Fibroblast of lung (primary cell): ENCODE measurements around the gene IP6K1. TPM values are rescaled to one million over a fixed set of nuclear protein-coding genes. Genes with fewer than 3 reads are reported as not detected.

Experiments used
- DNase-seq, 2 donors: peaks; one replicate each; pipeline versions ENCODE4 v3.0.0 to v3.0.0-alpha.2; 2010; ENCODE audit warnings: low read depth in 2 of 2
- H2AFZ ChIP-seq: 2 replicates; pipeline ENCODE4 v1.5.1; 2012; ENCODE audit warnings: low read length, control low read depth, inconsistent platforms
- H3K27ac ChIP-seq: 2 replicates; pipeline ENCODE4 v1.5.1; 2011; ENCODE audit warnings: low read length, control low read depth; ENCODE audit not compliant: insufficient read depth
- H3K27me3 ChIP-seq: 2 replicates; pipeline ENCODE4 v1.5.1; 2011; ENCODE audit warnings: mild to moderate bottlenecking, low read length; ENCODE audit not compliant: control insufficient read depth, insufficient read depth
- H3K36me3 ChIP-seq: 2 replicates; pipeline ENCODE4 v1.5.1; 2011; ENCODE audit warnings: low read length; ENCODE audit not compliant: control insufficient read depth, insufficient read depth
- H3K4me1 ChIP-seq: 2 replicates; pipeline ENCODE4 v1.5.1; 2011; ENCODE audit warnings: low read length; ENCODE audit not compliant: control insufficient read depth, insufficient read depth; ENCODE audit errors: extremely low read depth
- H3K4me2 ChIP-seq: 2 replicates; pipeline ENCODE4 v1.5.1; 2011; ENCODE audit warnings: low read length, control low read depth; ENCODE audit not compliant: insufficient read depth; ENCODE audit errors: extremely low read depth
- H3K4me3 ChIP-seq, 4 experiments: fragments of 200-600 bp in 1 of 4; sonication (generic) in 1 of 4; replicated peaks in 1 of 4; 2 replicates each; pipeline ENCODE4 v1.5.1; 2011 to 2016; ENCODE audit warnings: low read length in 4 of 4, low read depth in 3 of 4, mild to moderate bottlenecking in 3 of 4, control low read depth in 2 of 4, inconsistent platforms in 1 of 4, mixed read lengths in 1 of 4; ENCODE audit not compliant: insufficient read depth in 1 of 4; ENCODE audit errors: control extremely low read depth in 1 of 4
- H3K79me2 ChIP-seq: 2 replicates; pipeline ENCODE4 v1.5.1; 2012; ENCODE audit warnings: mild to moderate bottlenecking, low read length, inconsistent platforms; ENCODE audit not compliant: control insufficient read depth, insufficient read depth
- H3K9ac ChIP-seq: 2 replicates; pipeline ENCODE4 v1.5.1; 2011; ENCODE audit warnings: mild to moderate bottlenecking, low read length, control low read depth; ENCODE audit not compliant: insufficient read depth
- H3K9me3 ChIP-seq: 2 replicates; pipeline ENCODE4 v1.5.1; 2012; ENCODE audit warnings: low read depth, low read length; ENCODE audit not compliant: control insufficient read depth, insufficient read depth
- H4K20me1 ChIP-seq: 2 replicates; pipeline ENCODE4 v1.5.1; 2011; ENCODE audit warnings: low read length; ENCODE audit not compliant: control insufficient read depth, insufficient read depth; ENCODE audit errors: extremely low read depth
- CTCF ChIP-seq, 2 donors: IDR thresholded peaks in 1 of 2; conservative IDR thresholded peaks in 1 of 2; 1 replicate in 1 of 2; 2 replicates in 1 of 2; pipeline ENCODE4 v1.5.1; 2011 to 2012; ENCODE audit warnings: low read length in 2 of 2, control low read depth in 1 of 2, inconsistent platforms in 1 of 2, low read depth in 1 of 2, mild to moderate bottlenecking in 1 of 2
- EZH2 ChIP-seq: IDR thresholded peaks from 2 replicates; pipeline ENCODE4 v1.5.1; 2012; ENCODE audit warnings: low read length, control low read depth, mild to moderate bottlenecking; ENCODE audit errors: missing control alignments
- polyA plus RNA-seq, 2 donors: library from polyadenylated mRNA; depleted of rRNA in 1 of 2; stranded (reverse) in 1 of 2; unstranded in 1 of 2; fragments of >200 nt; gene quantifications; 2 replicates each; pipeline ENCODE4 v1.2.1, GENCODE V29; 2011 to 2012; ENCODE audit warnings: missing spikeins in 1 of 2
- total RNA-seq: library from RNA; depleted of rRNA; stranded (reverse); fragments of >200 nt; gene quantifications from 2 replicates; pipeline ENCODE4 v1.2.1, GENCODE V29; 2014

The IP6K1 gene
- total and polyA plus RNA-seq, 2 donors (not counting 1 experiment from before 2014, with no cell fraction given), result 30.2 to 45.4 TPM

DNA sequence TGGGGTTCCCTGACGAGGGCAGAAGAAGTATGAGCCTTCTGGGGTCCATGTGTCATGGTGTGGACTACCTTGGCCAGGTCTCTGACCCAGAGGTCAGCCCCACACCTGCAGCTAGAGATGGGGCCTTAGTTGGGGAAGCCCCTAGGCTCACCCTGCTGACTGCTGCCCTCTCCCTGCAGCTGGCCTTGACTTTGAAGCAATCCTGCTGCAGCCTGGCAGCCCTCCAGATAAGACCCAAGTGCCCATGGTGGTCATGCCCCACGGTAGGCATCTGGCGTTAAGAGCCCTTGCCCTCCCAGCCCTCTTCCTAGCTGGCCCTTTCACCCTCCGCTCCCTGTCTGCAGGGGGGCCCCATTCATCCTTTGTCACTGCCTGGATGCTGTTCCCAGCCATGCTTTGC is 104.8 kb downstream of the IP6K1 start:
- no peak overlapping the region for H3K27ac ChIP-seq
- H3K79me2 ChIP-seq, result no peaks in the 10 kb centered on the region
- no peak for DNase-seq
- H3K4me1 ChIP-seq, result no peaks in the 10 kb centered on the region
- no peaks in the 10 kb centered on the region for H3K9me3 ChIP-seq
- H3K27me3 ChIP-seq, result no peaks in the 10 kb centered on the region
- no peak for TF ChIP-seq EZH2
- TF ChIP-seq CTCF (conservative IDR thresholded peaks at IDR 0.05 in 1 of 2, IDR thresholded peaks at IDR 0.05 in 1 of 2; ENCODE audit: low read depth in 1 of 2, low read length in 2 of 2), result no peak
- no peaks in the 10 kb centered on the region for H4K20me1 ChIP-seq
- peaks cover 35% of the 10 kb centered on the region for H3K36me3 ChIP-seq
- no peak overlapping the region for H3K4me2 ChIP-seq
- H3K9ac ChIP-seq, result no peak overlapping the region
- H2AFZ ChIP-seq, result no peak overlapping the region
- H3K4me3 ChIP-seq, result no peak overlapping the region

- TF ChIP-seq EZH2 (no peak), CTCF (conservative IDR thresholded peaks at IDR 0.05 in 1 of 2, IDR thresholded peaks at IDR 0.05 in 1 of 2; ENCODE audit: low read depth in 1 of 2, low read length in 2 of 2) (no peak)
- Histone ChIP-seq H3K36me3 (peaks cover 38% of the 10 kb centered on the region), H3K9ac (no peak overlapping the region)
Observed at GRCh38 chr3:49681232-49681522, 105.2 kb downstream of the IP6K1 start.

GRCh38 chr3:49680493-49681231 is 105.7 kb downstream of the IP6K1 start:
- Histone ChIP-seq H3K27me3 (no peaks in the 10 kb centered on the region), H2AFZ (no peak overlapping the region), H3K4me1 (no peaks in the 10 kb centered on the region), H3K27ac (no peak overlapping the region), H3K79me2 (no peaks in the 10 kb centered on the region), H3K9me3 (no peaks in the 10 kb centered on the region), H3K4me2 (no peak overlapping the region), H3K9ac (no peak overlapping the region), H4K20me1 (no peaks in the 10 kb centered on the region), H3K36me3 (peaks cover 40% of the 10 kb centered on the region), H3K4me3 (no peak overlapping the region)
- TF ChIP-seq CTCF (conservative IDR thresholded peaks at IDR 0.05 in 1 of 2, IDR thresholded peaks at IDR 0.05 in 1 of 2; ENCODE audit: low read depth in 1 of 2, low read length in 2 of 2) (no peak), EZH2 (no peak)
- no peak for DNase-seq

More at GRCh38 chr3:49681232-49681522, 105.2 kb downstream of the IP6K1 start:
- Histone ChIP-seq H3K27ac (no peak overlapping the region), H2AFZ (no peak overlapping the region), H3K27me3 (no peaks in the 10 kb centered on the region), H3K4me2 (no peak overlapping the region), H3K4me3 (no peak overlapping the region), H3K79me2 (no peaks in the 10 kb centered on the region), H3K4me1 (no peaks in the 10 kb centered on the region), H4K20me1 (no peaks in the 10 kb centered on the region), H3K9me3 (no peaks in the 10 kb centered on the region)
- DNase-seq, result no peak
